Right lobe of liver (tissue), 4 donors: ENCODE measurements around the gene STRIP2.

Source experiments
- CTCF ChIP-seq, 4 donors: fragments of 200-600 bp in 3 of 4; fragments of 450-650 bp in 1 of 4; IDR thresholded peaks; one replicate each; pipeline versions ENCODE4 v1.5.1 to v1.8.0; 2016 to 2022; ENCODE audit warnings: antibody characterized with exemption in 4 of 4, mild to moderate bottlenecking in 2 of 4
- POLR2A ChIP-seq: fragments of 450-650 bp; IDR thresholded peaks from one replicate; pipeline ENCODE4 v1.6.1; 2017; ENCODE audit warnings: antibody characterized with exemption, mild to moderate bottlenecking
- donor health status: DM: no; HTN: no; CAD: no.
- donor health status: DM: no; HTN: no; CAD: no.
- donor health status: DM: no; HTN: yes; CAD: no.

DNA sequence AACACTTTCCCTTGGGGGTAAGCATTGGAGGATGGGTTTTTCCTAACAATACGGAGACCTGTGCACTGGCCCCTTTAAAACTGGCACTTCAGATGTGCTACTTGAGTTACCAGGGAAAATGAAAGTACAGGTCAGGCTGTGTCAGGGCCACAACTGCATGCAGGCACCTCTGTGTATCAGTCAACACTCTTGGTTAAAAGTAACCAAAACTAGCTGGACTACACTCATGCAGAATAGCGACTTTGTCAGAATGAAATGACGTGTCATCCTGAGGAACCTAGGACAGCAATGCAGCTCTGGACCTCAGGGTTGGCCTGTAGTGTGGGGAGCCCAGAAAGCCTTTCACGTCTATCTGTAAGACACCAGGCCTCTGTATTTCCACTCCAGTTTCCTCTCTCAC, 34.3 kb downstream of the STRIP2 start:
- TF ChIP-seq CTCF (IDR thresholded peaks at IDR 0.05) (no peak), POLR2A (no peak)
